Suppressor macrophage treated with lipopolysaccharide for 1 hour (primary cell): ENCODE measurements around the gene VMAC.
"Not testable (repeated sequence)": the region's sequence is repeated elsewhere in the genome, so short reads cannot be mapped to it uniquely, and the experiment has no call there.

Experiments
- DNase-seq, 3 donors: peaks; one replicate each; pipeline ENCODE4 v3.0.0-alpha.2; 2020 to 2022

The VMAC gene

GRCh38 chr19:5904352-5905113 is at the start of gene VMAC:
TSS of gene VMAC (plus strand) at chr19:5904872. CDS start at chr19:5904891, 19 bp downstream.
- DNase-seq: peak; percentile 100

- DNase-seq: not testable (repeated sequence)
These were observed 49.5 kb upstream of the VMAC start for GRCh38 chr19:5855151-5855550.

GRCh38 chr19:5857203-5858081 is 47.2 kb upstream of the VMAC start:
- DNase-seq: no peak

GRCh38 chr19:5863030-5863665 is 41.5 kb upstream of the VMAC start:
- no peak for DNase-seq

- no peak for DNase-seq
These were observed 40.5 kb upstream of the VMAC start for GRCh38 chr19:5864013-5864720.

GRCh38 chr19:5864725-5865486 is 39.8 kb upstream of the VMAC start:
- DNase-seq: no peak

- DNase-seq: no peak
These were observed 38.9 kb upstream of the VMAC start for GRCh38 chr19:5865772-5866171.

- no peak for DNase-seq
These were observed 37.2 kb upstream of the VMAC start for GRCh38 chr19:5867201-5868136.

GRCh38 chr19:5870986-5871394 is 33.7 kb upstream of the VMAC start:
- no peak for DNase-seq

- DNase-seq: no peak
These were observed 31.0 kb upstream of the VMAC start for GRCh38 chr19:5873617-5874199.

- DNase-seq: peak; percentile 48 to 61 (median 55)
These were observed 30.2 kb upstream of the VMAC start for GRCh38 chr19:5874496-5874895.

- no peak for DNase-seq
These were observed 27.2 kb upstream of the VMAC start for GRCh38 chr19:5877427-5877826.

GRCh38 chr19:5877882-5878281 is 26.8 kb upstream of the VMAC start:
- DNase-seq: no peak

GRCh38 chr19:5880196-5880595 is 24.5 kb upstream of the VMAC start:
- DNase-seq: no peak

GRCh38 chr19:5880604-5881078 is 24.0 kb upstream of the VMAC start:
- peak in 1 of 3 donors; percentile 28 for DNase-seq

GRCh38 chr19:5881543-5882299 is 23.0 kb upstream of the VMAC start:
- no peak for DNase-seq

- no peak for DNase-seq
These were observed 22.2 kb upstream of the VMAC start for GRCh38 chr19:5882421-5882968.

GRCh38 chr19:5883157-5883873 is 21.4 kb upstream of the VMAC start:
- not testable (repeated sequence) for DNase-seq
